Adipose tissue (tissue), 3 donors: ENCODE data around the gene MYOT. TPM values are rescaled to one million over a fixed set of nuclear protein-coding genes. Genes with fewer than 3 reads are reported as not detected.

Experiments
- H3K27ac ChIP-seq: one replicate; pipeline ENCODE4 v1.5.1; 2013; ENCODE audit warnings: low read depth, low read length
- WGBS, 3 donors: extraction: QIAGEN DNeasy Blood & Tissue Kit; methylation state at CpG; one replicate each; pipeline ENCODE4 v1.1.7; 2013; 5-methylcytosine and 5-hydroxymethylcytosine counted together
- polyA plus RNA-seq, 3 donors: library from polyadenylated mRNA; stranded (reverse); fragments of 200-250 nt; gene quantifications; one replicate each; pipeline ENCODE4 v1.2.3, GENCODE V29; 2013
- donor health status: healthy with polysubstance abuse.
- donor health status: Bipolar disorder and iron deficiency.
- donor health status: healthy.

MYOT gene
- polyA plus RNA-seq, 3 donors: 0.45 to 0.98 (median 0.55) TPM

DNA sequence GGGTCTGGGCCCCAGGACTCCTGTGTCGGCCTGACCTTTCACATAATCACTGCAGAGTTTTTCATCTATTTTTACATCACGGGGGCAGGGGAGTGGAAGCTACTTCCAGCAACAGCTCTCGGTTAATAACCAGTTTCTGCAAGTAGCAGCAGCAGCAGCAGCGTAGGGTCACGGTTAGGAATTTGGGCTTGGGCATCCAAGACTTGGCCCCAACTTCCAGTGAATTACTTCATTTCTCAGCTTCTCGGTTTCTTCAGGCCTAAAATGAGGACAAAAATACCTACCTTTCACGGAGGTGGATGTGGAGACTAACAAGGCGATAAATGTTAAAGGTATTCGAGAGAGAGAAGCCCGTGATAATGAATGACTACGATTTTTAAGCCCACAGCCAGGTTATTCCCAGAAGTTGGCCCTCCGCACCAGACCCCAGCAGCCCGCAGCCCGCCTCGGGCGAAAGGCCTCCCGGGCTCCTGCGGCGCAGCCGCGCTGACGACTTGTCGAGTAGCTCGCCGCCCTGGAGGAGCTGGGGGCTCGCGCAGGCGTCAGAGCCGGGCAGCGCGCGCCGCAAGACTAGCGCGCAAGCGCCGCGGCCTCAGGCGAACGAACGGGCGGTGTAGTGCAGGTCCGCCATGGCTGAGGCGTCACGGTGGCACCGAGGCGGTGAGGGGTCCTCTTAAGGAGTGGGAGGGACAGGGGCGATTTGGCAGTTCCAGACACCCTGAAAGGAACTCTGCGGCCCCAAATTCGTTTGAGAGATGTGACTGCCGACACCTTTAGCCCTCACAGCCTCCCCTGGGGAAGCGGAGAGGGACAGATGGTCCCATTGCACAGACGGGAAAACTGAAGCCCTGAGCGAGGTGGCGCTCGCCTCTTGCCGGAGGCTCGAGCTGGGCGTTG is 21.5 kb downstream of the MYOT start, which contains the start of gene PKD2L2:
TSS of gene PKD2L2 (plus strand) at position 595 of the 897 bp plus-strand sequence. CDS start at position 630, 35 bp downstream.
- no peak within 1 kb of the TSS for H3K27ac ChIP-seq
- WGBS, 3 donors: 14 to 18% (median 15%) methylated on average over 59 of the region's 59 CpGs

- no peak overlapping the region for H3K27ac ChIP-seq
- WGBS, 3 donors: 64 to 97% (median 90%) methylated on average over 1 of the region's 1 CpG
Measured at GRCh38 chr5:137890845-137891244, 23.2 kb downstream of the MYOT start.

DNA sequence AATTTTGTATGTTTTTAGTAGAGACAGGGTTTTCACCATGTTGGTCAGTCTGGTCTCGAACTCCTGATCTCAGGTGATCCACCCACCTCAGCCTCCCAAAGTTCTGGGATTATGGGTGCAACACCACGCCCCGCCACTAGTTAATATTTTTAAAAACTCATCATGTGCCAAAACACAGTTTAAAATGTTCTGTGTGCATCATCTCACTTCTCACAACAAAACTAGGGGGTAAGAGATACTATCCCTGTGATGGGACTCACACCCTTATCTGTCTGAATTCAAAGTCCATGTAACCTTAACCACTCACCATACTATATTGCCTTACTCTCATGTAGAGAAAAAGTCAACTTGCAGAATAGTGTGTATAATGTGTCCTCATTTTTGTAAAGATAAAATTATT is 24.2 kb downstream of the MYOT start:
- WGBS, 3 donors: 88 to 94% (median 92%) methylated on average over 3 of the region's 3 CpGs

GRCh38 chr5:137894586-137894985 is 26.9 kb downstream of the MYOT start:
- no peak overlapping the region for H3K27ac ChIP-seq

More for the DNA sequence above, 24.2 kb downstream of the MYOT start:
- H3K27ac ChIP-seq: no peak overlapping the region

GRCh38 chr5:137896560-137896959 is 28.9 kb downstream of the MYOT start:
- H3K27ac ChIP-seq: no peak overlapping the region
- 86 to 90% (median 89%) methylated on average over 3 of the region's 3 CpGs for WGBS, 3 donors

GRCh38 chr5:137899493-137899892 is 31.8 kb downstream of the MYOT start:
- 88 to 95% (median 90%) methylated on average over 3 of the region's 3 CpGs for WGBS, 3 donors
- no peak overlapping the region for H3K27ac ChIP-seq

DNA sequence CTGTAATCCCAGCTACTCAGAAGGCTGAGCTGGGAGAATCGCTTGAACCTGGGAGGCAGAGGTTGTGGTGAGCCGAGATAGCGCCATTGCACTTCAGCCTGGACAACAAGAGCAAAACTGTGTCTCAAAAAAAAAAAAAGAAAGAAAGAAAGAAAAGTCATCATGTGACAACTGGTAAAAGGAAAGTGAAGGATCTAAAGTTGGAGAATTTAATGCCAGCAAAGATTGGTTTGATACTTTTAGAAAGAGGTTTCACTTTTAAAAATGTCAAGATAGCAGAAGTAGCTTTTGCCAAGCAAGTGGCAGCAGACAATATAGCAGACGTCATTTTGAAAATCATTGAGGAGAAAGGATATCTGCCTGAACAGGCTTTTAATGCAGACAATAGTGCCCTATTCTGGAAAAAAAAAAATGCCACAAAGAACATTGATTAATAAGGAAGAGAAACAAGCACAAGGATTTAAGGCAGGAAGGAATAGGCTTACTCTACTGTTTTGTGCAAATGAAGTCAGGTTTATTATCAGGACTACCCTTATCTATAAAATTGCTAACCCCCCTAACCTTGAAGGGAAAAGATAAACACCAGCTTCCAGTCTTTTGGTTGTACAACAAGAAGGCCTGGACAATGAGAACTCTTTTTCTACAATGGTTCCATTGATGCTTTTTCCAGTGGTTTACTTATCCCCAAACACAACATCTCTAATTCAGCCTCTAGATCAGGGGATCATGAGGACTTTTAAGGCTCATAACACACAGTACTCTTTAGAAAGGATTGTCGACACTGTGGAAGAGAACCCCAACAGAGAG is 33.6 kb downstream of the MYOT start:
- no peak overlapping the region for H3K27ac ChIP-seq
- WGBS, 3 donors: 72 to 76% (median 75%) methylated on average over 5 of the region's 5 CpGs

- WGBS, 3 donors: 92 to 100% (median 95%) methylated on average over 1 of the region's 1 CpG
- H3K27ac ChIP-seq: no peak overlapping the region
Measured at GRCh38 chr5:137902408-137903133, 34.9 kb downstream of the MYOT start.

DNA sequence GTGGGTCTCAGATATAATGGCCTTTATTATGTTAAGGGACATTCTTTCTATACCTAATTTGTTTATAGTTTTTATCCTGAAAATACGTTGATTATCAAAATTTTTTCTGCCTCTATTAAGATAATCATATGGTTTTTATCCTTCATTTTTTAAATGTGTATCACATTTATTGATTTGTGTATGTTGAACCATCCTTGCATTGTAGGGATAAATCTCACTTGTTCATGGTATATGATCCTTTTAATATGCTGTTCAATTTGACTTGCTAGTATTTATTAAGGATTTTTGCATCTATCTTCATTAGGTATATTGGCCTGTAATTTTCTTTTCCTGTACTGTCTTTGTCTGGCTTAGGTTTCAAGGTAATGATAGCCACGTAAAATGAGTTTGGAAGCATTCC is 47.1 kb downstream of the MYOT start:
- H3K27ac ChIP-seq: no peak overlapping the region
- 82 to 87% (median 86%) methylated on average over 2 of the region's 2 CpGs for WGBS, 3 donors

DNA sequence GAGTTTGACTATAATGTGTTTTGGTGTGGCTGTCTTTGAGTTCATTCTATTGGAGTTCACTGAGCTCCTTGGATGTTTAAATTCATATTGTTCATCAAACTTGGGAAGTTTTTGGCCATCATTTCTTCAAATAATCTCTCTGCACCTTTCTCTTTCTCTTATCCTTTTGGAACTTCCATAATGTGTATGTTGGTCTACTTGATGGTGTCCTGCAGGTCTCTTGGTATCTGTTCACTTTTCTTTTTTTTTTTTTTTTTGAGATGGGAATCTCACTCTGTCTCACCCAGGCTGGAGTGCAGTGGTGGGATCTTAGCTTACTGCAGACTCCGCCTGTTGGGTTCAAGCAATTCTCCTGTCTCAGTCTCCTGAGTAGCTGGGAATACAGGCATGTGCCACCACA is 49.3 kb downstream of the MYOT start:
- WGBS, 3 donors: 40 to 100% (median 92%) methylated on average over 1 of the region's 1 CpG
- H3K27ac ChIP-seq: no peak overlapping the region

GRCh38 chr5:137921931-137922330 is 54.3 kb downstream of the MYOT start:
- 59 to 67% (median 67%) methylated on average over 3 of the region's 3 CpGs for WGBS, 3 donors
- no peak overlapping the region for H3K27ac ChIP-seq

GRCh38 chr5:137923856-137924255 is 56.2 kb downstream of the MYOT start:
- no peak overlapping the region for H3K27ac ChIP-seq

GRCh38 chr5:137932800-137933199 is 65.1 kb downstream of the MYOT start:
- 65 to 75% (median 71%) methylated on average over 3 of the region's 3 CpGs for WGBS, 3 donors
- H3K27ac ChIP-seq: no peak overlapping the region

More at GRCh38 chr5:137923856-137924255, 56.2 kb downstream of the MYOT start:
- 44 to 58% (median 48%) methylated on average over 4 of the region's 4 CpGs for WGBS, 3 donors

DNA sequence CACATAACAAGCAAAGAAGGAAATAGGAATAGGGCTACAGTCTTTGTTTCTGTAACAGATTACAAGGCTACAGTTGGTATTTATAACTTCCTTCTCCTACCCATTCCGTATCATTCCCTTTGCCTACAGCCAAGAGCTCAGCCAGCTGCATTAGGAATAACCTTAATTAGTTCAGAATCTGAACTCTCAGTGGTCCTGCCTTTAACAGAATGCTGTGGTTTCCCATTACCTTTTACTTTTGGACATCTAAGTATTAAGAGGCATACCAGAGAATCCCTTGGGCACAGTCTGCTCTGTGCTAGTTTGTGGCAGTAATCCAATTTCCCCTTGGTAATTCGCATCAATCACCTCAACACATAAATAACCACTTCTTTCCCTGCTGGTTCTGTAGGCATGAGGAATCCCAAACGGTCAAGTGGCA is 65.8 kb downstream of the MYOT start:
- WGBS, 3 donors: 29 to 39% (median 35%) methylated on average over 3 of the region's 3 CpGs
- H3K27ac ChIP-seq: no peak overlapping the region

- WGBS, 3 donors: 81 to 96% (median 86%) methylated on average over 1 of the region's 1 CpG
- H3K27ac ChIP-seq: no peak overlapping the region
Measured at GRCh38 chr5:137935190-137935589, 67.5 kb downstream of the MYOT start.

DNA sequence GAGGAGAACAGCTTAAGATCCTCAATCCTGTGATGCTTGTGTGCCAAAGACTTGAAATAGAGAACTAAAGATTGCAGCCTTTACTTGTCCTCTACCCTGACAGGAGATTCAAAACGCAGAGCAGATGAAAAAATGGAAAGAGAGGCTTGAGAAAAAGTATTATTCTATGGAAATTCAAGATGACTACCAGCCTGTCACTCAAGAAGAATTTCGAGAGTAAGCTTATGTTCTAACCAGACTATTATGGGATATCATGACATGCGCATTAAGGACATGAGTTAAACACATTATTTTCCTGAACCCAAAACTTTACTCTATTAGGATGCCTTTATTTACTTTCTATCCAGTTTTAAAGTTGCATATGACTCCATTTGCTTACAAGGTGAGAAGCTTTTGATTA is 68.0 kb downstream of the MYOT start:
- 82 to 84% (median 83%) methylated on average over 3 of the region's 3 CpGs for WGBS, 3 donors
- H3K27ac ChIP-seq: no peak overlapping the region
